NCI-H1105 treated with DMSO at 0.1 percent for 48 hours (cell line): ENCODE data around the gene VWA3A.
"Not testable (repeated sequence)": the region's sequence is repeated elsewhere in the genome, so short reads cannot be mapped to it uniquely, and the experiment has no call there.

Experiments
- DNase-seq: peaks from one replicate; lab custom pipeline; 2025; lab: John Stamatoyannopoulos, UW

Gene VWA3A

DNA sequence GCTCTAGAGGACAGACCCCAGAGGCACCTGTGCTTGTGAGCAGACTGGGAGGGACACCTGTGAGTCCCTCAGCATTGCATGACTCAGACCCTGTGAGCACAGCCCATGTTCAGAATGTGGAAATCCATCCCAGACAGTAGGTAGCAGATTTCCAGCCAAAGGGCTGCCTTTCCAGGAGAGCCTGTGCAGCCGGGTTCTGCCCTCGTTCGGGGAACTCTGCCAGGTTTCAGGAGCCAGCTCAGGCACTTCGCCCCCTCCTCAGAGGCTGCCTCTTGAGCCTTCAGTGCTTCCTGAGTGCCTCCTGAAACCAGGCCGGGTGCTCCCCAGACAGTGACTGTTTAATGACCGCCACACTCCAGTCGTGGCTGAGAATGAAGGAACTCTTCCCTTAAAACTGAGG, 46.7 kb downstream of the VWA3A start:
- no peak for DNase-seq

DNA sequence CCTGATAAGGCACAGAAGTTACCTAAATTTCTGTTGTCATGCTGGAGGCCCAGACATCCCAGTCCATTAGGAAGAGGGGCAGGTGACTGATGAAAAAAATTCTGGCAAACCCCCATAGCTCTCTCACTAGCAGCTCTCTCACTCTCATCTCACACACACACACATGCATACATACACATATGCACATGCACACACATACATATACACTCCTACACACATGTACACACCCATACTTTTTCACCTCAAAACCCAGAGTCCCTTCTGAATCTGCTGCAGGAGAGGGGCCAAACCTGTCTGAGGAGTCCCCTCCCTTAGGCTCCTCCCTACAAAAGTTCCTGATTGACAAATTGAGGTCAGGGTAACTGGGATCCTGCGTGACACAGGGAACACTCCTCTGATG, 47.4 kb downstream of the VWA3A start:
- no peak for DNase-seq

DNA sequence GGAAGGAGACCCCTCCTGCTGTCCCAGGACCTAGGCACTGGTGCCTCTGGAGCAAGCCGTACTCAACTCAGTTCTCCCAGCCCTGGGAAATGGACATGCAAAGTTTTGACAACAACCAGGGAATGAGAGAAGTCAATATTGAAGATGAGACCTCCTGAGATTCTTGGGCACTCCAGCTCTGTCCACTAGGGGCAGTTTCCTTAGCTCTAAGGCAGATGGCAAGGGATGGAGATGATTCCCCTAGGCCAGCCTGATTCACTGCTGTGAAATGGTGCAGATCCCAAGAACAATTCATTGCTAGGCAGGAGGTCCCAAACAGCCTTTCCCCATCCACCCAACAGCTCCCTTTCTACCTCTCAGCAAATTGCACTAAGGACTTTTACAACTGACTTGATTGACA, 49.4 kb downstream of the VWA3A start:
- DNase-seq: no peak

DNA sequence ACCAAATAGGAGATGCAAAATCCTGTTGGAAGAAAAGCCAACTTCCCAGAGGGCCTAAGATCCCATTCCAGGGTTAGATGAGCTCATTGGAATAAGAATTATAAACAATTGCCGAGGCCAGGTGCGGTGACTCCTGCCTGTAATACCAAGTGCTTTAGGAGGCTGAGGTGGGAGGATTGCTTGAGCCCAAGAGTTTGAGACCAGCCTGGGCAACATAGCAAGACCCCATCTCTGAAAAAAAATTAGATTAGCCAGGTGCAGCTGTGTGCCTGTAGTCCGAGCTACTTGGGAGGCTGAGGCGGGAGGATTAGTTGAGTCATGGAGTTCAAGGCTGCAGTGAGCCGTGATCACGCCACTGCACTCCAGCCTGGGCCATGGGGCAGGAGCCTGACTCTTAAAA, 52.2 kb downstream of the VWA3A start:
- no peak for DNase-seq

DNA sequence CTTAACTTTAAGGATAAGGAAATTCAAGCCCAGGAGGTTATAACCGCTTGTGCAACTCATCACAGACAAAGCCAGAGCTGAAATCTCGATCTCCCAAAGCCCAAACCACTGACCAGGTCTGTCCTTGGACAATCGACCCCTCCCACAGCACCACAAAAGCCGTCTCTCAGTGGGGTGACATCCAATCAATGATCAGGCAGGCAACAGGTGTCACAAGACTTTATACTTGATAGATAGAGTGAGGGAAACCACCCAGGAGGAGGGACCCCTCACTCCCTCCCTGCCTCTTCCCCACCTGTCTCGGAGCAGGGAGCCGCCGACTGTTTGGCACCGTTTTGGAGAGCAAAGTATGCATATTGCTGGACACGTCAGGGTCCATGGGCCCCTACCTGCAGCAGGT, 55.5 kb downstream of the VWA3A start:
- DNase-seq: no peak

DNA sequence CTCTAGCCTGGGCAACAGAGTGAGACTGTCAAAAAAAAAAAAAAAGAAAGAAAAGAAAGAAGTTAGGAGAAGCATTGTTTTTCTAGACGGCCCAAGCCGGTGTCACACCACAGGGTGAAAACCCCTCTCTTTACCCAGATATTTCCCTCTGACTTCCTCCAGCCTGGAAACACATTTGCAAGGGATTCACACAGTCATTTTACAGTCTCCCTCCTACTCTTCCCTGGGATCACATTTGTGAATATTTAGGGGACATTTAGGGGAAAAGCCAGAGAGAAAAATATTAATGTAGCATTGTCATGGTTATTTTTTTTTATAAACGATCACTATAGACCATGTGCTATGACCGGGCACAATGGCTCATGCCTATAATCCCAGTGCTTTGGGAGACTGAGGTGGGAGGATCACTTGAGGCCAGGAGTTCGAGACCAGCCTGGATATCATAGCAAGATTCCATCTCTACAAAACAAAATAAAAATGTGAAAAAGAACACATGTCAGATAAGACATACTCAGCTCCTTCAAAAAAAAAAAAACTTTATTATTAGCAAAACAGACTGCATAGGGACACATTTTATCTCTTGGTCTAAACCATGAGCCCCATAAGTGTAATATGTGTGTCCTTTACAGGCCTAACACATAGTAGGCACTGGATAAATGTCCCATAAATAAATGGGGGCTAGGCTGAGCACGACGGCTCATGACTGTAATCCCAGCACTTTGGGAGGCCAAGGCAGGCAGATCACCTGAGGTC, 59.1 kb downstream of the VWA3A start:
- DNase-seq: no peak

DNA sequence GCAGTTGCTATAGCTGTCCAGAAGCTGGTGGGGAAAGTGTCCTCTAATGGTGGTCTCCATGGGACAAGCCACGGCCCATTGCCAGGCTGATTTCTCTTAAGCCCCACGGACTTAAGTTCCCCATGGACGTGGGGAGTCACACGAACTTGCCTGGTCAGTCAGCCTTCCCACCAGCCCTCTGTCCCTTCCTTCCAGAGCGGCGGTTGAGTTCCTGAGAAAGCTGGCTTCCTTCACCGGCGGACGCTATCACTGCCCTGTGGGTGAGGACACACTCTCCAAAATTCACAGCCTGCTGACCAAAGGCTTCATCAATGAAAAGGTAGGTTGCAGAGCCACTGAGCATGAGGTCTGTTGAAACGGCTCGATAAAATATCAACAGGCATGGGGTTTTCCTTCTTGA, 60.0 kb downstream of the VWA3A start:
- DNase-seq: no peak

DNA sequence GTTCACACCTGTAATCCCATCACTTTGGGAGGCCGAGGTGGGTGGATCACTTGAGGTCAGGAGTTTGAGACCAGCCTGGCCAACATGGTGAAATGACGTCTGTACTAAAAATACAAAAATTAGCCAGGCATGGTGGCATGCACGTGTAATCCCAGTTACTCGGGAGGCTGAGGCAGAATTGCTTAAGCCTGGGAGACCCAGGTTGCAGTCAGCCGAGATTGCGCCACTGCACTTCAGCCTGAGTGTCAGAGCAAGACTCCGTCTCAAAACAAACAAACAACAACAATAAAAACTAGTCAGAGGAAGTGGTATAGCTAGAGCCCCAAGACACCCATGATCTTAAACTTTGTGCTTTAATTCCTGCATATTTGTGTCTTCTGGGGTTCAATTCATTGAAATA, 60.7 kb downstream of the VWA3A start:
- DNase-seq: not testable (repeated sequence)

DNA sequence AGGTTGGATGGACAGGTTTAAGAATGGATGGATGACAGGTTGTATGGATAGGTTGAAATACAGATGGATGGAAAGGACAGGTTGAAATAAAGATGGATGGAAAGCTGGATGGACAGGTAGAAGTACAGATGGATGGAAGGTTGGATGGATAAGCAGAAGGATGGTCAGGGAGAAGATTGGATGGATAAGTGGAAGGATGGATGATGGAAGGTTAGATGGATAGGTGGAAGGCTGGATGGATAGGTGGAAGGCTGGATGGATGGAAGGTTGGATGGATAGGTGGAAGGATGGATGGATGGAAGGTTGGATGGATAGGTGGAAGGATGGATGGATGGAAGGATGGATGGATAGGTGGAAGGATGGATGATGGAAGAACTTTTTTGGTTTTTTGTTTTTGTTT, 69.1 kb downstream of the VWA3A start:
- no peak for DNase-seq

DNA sequence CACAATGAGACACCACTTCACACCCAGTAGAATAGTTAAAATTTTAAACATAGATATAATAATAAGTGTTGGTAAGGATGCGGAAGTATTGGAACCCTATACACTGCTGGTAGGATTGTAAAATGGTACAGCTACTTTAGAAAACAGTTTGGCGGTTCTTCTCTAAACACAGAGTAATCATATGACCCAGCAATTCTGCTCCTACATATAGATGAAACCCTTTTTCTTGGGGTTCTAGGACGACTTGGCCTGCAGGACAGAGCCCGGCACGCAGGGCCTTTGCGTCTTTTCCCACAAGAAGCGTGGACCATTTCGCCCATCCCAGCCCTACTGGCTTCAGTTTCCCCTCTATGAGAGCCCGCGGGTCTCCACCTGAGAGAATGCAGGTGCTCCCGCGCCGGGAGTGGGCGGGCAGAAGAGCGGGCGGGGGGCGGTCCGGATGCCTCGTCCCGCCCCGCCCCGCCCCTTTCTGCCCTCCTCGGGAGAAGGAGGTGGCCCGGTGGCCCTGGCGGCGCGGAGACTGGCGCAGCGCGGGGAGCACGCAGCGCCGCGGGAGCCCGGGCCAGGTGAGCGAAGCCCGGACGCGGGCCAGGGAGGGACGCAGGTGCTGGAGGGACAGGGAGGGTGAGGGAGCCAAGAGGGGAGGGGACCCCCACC, 69.8 kb downstream of the VWA3A start, which contains the start of gene SDR42E2:
SDR42E2 (plus strand) TSS at position 508 of the 657 bp plus-strand sequence. CDS start 3,077 bp downstream, outside the sequence.
- DNase-seq: peak; percentile 31

DNA sequence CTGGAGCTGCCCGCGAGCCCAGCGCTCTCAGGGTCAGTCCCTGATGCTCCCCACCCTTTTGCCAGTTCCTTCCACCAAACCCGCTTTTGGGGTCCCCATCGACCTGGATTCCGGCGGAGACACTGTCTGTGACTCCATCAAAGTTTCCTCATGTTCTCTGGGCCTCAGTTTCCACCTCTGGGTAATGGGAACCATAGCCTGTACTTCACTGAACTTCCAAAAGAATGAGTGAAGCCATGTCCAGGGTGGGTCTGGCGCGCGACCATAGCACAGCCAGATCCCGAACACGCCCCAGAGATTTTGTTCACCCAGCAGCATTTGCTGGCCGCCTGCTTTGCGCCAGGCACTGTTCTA, 70.3 kb downstream of the VWA3A start:
- no peak for DNase-seq

DNA sequence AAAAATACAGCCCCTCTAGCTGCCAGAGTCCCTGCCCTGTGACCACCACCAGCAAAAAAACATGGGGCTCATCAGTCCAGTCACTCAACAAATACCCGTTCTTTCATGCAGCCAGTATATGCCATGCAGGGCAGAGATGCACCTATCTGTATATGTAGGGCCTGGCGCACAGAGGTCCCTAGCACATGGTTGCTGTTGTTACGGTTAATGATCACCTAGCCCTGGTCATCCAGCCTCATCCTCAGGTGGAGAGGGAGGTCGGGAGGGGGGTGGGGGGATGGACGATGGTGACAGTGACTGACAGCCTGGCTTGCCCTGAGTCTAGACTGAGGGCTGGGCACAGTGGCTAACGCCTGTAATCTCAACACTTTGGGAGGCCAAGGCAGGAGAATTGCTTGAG, 71.5 kb downstream of the VWA3A start:
- DNase-seq: no peak

DNA sequence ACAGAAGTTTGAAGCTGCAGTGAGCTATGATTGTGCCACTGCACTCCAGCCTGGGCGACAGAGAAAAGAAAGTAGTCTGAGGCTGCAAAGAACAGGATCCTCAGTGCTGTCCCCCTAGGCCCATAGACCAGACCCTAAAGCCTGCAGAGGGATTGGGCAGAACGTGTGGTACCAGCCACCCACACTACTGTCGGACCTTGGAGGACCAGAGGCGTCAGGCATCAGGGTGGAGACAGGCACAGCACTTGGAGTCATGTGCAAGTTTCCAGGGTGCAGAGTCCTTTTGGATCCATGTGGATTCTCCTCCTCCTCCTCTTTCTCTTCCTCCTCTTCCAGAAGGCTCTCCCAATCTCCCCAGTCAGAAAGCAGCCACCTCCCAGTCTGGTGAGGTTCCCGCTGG, 72.1 kb downstream of the VWA3A start:
- DNase-seq: no peak

DNA sequence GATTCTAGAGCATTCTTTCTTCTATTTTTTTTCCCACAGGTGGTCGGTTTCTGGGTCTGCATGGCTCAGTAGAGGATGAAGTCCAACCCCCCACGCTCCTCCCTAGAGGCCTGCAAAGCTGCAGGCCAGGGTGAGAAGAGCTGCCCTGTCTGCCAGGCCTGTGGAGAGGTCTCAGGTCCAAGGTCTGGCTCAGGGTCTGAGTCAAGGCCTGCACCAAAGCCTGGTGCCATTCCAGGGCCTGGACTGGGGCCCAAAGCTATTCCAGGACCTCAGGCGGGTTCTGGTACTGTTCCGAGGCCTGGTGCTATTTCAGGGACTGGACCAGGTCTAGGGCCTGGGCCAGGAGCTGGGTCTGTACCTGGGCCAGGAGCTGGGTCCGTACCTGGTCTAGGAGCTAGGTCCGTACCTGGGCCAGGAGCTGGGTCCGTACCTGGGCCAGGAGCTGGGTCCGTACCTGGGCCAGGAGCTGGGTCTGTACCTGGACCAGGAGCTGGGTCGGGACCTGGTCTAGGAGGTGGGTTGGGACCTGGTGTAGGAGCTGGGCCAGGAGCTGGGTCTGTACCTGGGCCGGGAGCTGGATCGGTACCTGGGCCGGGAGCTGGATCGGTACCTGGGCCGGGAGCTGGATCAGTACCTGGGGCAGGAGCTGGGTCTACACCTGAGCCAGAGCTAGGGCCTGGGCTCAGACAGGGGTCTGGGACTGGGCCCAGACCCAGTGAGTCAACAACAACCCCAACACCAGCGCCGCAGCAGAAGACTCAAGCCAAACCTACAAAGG, 73.4 kb downstream of the VWA3A start:
- no peak for DNase-seq

DNA sequence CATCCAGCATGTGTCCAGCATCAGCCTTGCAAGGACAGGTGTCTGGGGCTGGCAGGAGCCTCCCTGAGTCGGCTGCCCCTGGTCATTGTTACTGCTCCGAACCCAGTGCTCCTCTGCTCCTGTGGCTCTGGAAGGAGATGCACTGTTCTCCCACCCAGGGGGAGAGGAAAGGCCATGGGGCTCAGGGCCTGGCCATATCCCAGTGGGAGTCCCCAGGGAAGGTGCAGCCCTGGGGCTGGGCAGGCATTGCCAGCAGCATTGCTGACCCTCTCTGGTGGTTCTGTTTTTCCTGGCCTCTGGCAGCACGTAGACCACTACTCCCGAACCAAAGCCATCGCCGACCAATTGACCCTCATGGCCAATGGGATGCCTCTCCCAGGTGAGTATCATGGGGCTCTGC, 79.6 kb downstream of the VWA3A start:
- no peak for DNase-seq

DNA sequence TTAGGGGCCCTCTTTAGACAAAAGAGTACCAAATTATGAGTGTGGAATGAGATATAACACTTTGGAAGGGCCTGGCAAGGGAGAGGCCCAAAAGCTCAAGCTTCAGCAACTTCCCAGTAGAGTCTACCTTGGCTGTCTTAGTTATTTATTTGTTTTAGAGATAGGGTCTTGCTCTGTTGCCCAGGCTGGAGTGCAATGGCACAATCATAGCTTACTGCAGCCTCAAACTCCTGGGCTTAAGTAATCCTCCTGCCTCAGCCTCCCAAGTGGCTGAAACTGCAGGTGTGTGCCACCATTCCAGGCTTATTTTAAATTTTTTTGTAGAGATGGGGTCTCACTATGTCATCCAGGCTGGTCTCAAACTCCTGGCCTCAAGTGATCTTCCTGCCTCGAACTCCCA, 80.3 kb downstream of the VWA3A start:
- DNase-seq: not testable (repeated sequence)

DNA sequence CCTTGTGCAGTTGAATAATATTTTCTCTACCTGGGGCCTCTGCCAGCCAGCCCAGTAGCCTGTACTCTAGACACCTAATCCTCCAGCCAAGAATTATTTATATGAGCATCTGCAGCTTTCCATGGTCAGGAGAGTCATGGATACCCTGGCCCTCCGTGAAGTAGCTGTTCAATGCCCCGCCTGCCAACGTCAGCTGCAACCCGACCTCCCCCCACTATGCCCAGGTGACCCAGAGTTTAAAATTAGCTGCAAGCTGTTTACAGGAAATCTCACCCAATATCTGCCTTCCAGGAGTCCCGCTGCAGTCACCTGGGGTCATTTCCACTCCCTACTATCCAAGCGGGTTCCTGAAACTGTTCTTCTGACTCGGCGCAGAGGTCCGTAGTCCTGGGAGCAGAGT, 82.3 kb downstream of the VWA3A start:
- no peak for DNase-seq

DNA sequence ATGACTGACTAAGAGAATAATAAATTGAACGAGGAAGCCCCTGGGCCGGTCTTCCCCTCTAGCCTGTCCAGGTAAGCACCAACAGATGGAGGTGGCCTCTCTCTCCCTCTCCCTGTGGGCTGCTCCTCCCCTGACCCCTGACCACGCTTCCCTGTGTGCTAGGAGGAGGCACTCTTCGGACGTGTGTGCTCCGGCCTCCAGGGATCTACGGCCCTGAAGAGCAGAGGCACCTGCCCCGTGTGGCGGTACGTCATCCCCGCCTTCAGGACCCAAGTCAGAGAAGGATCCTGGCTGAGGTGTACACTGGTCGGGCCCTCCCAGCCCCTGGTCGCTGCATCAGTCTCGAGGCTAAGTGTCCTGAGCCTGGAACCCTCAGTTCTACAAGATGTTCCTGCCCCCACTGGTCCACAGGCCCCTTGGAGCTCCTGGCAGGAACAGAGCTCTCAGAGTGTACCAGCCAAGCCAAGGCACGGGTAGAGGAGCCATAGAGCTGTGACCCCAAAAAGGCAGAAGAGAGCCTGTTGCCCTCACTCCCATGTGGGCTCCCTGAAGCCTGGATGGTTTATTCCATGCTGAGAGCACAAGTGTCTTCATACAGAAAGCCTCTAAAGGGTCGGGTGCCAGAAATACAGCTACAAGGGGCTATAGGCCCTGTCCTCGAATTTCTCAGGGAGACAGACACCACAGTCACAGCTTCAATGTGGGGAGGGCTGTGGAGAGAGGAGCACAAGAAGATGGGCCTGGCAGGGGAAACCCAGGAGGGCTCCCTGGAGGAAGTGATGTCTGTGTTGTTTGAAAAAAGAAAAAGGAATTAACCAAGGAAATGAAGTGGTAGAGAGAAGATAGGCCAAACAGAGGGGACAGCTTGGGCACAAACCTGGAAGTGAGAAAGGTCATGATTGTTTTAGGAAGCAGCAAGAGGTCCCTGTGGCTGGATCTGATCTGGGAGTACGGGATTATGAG, 85.9 kb downstream of the VWA3A start:
- no peak for DNase-seq

DNA sequence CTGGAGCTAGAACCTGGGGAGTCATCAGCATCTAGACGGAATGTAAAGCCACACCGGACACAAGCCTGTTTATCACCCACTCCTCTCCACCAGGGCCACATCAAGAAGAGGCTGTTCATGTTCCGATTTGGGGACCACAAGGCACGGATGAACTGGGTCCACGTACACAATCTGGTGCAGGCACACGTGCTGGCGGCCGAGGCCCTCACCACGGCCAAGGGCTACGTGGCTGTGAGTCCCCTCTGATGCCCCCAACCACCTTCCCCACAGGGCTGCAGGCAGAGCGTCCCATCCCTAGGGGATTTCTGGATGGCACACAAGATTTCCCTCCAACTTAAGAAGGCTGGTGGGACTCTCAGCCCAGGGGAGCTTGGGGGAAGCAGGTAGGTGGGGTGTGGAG, 89.1 kb downstream of the VWA3A start:
- DNase-seq: no peak

DNA sequence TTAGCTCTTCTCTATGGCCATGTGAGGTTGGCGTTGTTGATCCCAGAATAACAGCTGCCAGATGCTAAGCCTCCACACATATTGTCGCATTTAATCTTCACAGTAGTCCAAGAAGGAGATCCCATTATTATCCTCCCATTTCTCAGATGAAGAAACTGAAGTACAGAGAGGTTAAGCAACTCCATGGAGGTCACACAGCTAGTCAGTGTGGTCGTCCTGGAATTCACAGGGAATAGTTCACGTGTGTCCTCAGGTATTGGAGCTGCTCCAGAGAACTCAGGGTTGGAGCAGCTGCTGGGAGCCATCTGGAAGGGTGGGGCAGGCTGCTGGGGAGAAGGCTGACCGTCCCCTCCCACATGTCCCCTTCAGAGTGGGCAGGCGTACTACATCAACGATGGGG, 89.5 kb downstream of the VWA3A start:
- DNase-seq: no peak

DNA sequence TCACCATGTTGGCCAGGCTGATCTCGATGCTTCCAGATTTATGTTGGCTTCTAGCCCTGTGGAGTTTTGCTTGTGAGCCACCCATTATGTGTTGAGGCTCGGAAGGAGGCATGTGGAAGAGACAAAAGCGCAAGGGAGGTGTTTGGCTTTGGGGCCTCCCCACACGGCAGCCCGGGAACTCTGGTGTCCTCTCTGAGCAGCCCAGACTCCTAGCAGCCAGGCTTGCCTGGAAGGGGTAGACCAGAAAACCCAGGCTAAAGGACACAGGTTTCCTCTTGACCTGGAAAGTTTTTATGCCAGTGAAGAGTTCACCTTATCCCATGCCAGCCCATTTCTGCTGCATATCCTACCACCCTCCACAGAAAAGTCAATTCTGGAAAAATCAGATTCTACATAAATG, 91.0 kb downstream of the VWA3A start:
- no peak for DNase-seq
